Astrocyte of the cerebellum (primary cell): ENCODE results near the gene CSNK1A1L.
A peak's percentile ranks its signal among the peaks of the same experiment; 100 is the strongest.

Source experiments
- DNase-seq: peaks from one replicate; pipeline ENCODE4 v3.0.0-alpha.2; 2011; ENCODE audit warnings: low read depth
- H3K4me3 ChIP-seq: 2 replicates; pipeline ENCODE4 v1.5.1; 2011; ENCODE audit warnings: mild to moderate bottlenecking, low read depth, low read length, moderate library complexity
- CTCF ChIP-seq: IDR thresholded peaks from 2 replicates; pipeline ENCODE4 v1.5.1; 2012; ENCODE audit warnings: low read length, low read depth, moderate library complexity, mild to moderate bottlenecking; ENCODE audit errors: missing control alignments
- in situ Hi-C: cut with HindIII; loops from 2 replicates; pipeline ENCODE4 v1.10.0; 2017; ENCODE audit warnings: low sequenced_read_pairs

Gene CSNK1A1L

DNA sequence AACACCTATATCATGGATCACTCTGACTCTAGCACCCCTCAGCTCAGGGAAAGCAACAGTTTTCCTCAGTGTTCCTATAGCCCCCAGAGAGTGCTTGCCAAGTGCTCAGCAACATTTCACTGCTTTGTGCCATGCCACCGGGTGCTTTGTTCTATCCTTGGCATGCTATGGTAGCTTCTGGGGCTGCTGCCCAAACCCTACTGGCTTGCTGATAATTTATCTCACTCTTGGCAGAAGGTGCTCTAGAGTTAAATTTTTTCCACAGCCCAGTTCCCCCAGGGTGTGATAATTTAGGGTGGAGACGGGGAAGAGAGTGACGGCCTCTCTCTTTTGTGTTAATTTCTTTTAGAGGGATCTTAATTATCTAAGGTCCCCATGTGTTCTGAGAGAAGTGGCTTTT lies 12.6 kb upstream of the CSNK1A1L start:
- no peak overlapping the region for H3K4me3 ChIP-seq
- DNase-seq: no peak
- no peak for TF ChIP-seq CTCF
- in situ Hi-C loops: loop anchor here (25.0 kb wide), 1 partner anchor 469 kb away; the partner anchor contains the start of gene POSTN

DNA sequence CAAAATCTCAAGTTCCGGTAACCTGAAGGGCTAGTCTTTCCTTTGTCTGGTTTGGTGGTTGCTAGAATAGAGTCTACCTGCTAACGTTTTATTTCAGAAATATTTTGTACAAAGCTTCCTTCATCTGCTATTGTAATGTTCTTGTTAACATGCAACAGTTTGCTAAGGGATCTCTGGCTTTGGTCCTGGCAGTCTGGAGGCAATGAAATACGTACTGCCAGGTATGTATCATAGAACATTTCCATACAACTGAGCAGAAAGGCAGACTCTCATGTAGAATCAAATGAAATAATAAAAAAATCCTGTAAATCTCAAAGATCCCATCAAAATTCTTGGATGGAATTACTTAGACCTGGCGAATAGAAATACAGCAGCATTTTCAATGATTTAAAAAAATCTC lies 8.8 kb upstream of the CSNK1A1L start:
- no peak overlapping the region for H3K4me3 ChIP-seq
- no peak for DNase-seq
- in situ Hi-C loops: loop anchor here (5.0 to 25.0 kb wide), 2 partner anchors 73 to 473 kb away; partner anchors contain the start of gene POSTN
- TF ChIP-seq CTCF: no peak

DNA sequence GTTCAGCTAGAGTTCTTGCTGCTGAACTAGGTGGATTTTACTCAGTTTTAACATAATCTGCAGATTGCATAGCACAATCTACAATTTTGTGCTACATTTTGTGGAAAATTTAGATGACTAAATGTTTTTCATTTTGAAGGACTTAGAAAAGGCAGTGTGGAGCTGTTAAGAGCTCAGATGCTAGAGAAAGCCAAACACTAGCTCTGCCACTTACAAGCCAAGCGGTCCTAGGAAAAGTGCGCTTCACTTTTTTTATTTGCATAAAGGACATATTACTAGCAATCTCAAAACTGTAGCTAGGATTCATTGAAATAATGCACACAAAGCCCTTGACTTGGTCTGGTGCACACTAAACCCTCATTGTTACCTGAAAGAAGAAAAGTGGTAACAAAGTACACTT lies 8.1 kb upstream of the CSNK1A1L start:
- no peak for TF ChIP-seq CTCF
- no peak overlapping the region for H3K4me3 ChIP-seq
- no peak for DNase-seq
- in situ Hi-C loops: loop anchor here (5.0 to 25.0 kb wide), 2 partner anchors 74 to 474 kb away; partner anchors contain the start of gene POSTN

DNA sequence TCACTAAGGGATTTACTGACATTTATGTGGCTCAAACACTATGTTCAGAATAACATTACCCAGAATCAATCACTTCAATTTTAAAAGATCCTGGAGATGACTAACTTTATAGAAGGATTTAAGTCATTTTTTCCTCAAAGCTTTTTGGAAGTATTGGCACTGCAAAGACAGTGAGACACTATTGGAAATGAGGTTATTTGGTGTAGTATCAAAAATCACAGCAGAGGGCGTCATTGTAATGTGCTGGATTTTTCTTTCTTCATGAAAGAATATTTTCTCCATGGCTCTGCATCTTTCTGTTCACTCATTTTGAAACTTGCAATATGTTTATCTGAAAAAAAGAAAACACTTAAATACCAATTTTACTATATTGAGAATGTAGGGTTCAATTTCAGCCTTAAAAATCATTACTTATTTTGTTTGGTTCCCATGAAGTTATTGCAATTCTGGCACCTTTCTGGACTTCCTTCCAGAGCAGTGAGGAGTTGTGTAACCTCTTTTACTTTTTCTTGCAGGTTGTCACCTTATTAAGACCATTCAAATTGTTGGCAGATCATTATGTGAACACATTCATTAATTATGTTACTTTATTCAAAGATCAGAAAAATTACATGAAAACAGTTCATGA lies 3.7 kb upstream of the CSNK1A1L start:
- peak; percentile 48 for TF ChIP-seq CTCF
- no peak overlapping the region for H3K4me3 ChIP-seq
- DNase-seq: peak; percentile 41
- in situ Hi-C loops: loop anchor here (25.0 kb wide), 1 partner anchor 478 kb away; the partner anchor contains the start of gene POSTN

- in situ Hi-C loops: loop anchor here (25.0 kb wide), 1 partner anchor 479 kb away; the partner anchor contains the start of gene POSTN
- no peak for DNase-seq
- no peak overlapping the region for H3K4me3 ChIP-seq
- no peak for TF ChIP-seq CTCF
Observed at GRCh38 chr13:37107868-37108267, 2.4 kb upstream of the CSNK1A1L start.

DNA sequence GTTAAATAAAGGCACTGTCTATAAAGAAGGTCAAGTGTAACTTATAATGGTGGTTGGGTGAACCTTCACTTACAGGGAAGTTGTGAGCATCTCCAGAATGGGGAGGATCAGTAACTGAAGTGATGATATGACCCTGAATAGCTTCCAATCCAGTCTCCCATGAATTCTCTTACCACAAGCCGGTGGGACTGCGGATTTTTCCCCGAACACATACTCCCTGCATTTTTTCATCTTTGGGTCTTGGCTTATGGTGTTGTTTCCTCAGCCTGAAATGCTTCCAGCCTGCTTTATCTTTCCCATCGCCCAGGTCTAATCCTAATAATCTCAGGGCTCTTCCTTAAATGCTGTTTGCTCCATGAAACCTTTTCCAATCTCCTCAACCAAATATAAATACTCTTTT lies 2.0 kb upstream of the CSNK1A1L start:
- H3K4me3 ChIP-seq: no peak overlapping the region
- DNase-seq: no peak
- TF ChIP-seq CTCF: no peak
- in situ Hi-C loops: loop anchor here (25.0 kb wide), 1 partner anchor 480 kb away; the partner anchor contains the start of gene POSTN
